HTR-8/SVneo (cell line): ENCODE measurements around the gene CHST13.

Experiments
- DNase-seq: peaks from one replicate; pipeline ENCODE4 v3.0.0; 2011; ENCODE audit warnings: low spot score, mixed read lengths; ENCODE audit not compliant: insufficient read length
- FAIRE-seq: peaks from 2 replicates; lab custom pipeline; 2011; peaks lifted over from hg19 to GRCh38; lab: Jason Lieb, UNC

CHST13 gene

DNA sequence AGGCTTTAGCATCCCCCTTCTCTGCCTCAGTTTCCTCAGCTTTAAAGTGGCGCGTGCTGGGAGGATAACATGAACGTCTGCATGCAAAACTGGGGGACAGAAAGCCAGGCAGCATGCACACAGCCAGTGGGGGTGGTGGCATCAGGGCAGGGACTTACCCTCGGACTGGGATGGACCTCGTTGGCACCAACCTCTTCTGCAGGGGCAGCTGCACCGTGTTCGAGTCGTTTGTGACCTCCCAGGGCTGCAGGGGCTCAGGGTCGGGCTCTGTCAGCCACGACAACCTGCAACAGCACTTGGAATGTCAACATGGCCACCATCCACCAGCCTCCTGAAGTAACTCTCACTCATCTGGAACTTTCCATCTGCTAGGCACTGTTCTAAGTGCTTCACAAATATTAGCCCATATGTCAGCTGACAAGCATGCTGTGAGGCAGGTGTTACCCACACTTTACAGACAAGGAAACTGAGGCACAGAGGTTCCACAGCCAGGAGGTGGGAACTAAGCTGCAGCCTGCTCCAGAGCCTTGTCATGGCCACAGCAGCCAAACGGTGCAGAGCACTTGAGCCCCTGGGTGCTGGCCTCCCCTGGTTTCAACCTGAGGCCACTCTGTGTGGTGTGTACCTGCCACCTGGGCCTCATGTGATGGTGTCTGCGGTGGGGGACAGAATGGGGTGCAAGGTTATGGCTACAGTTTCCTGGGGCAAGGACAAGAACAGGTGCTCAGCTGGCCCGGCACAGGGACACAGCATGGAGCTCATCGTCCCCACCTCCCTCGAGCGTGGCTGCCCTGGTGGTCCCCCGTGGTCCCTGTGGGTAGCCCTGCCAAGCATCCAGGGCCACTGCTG, 28.1 kb downstream of the CHST13 start:
- DNase-seq (no peak), FAIRE-seq (no peak)

DNA sequence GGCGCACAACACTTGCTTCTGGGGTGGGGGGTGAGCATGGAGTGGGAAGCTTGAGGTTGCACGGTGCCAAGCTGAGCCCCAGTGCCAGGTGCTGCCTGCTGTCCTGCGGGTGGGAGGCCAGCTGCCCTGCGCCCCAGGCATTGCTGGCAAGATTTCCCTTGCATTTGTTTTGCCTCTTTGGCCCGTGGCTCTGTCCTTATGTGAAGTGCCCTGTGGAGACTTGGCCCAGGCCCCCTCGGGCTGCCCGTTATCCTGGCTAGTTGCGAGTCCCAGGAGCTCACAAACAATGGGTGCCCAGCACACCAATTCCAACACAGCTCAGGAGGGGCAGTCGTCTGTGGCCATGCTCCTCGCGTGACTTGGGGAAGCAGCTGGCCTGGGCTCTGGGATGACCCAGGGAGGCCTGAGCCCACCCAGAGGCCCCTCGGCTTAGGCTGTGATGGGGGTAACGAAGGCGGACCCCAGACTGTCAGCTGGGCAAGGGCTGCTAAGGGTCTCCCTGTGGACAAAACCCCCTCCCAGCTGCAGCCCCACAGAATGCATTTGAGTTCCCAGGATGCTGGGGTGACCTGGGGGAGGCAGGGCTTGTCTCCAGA, 28.8 kb downstream of the CHST13 start:
- DNase-seq (no peak), FAIRE-seq (no peak)

GRCh38 chr3:126553284-126554084, 29.5 kb downstream of the CHST13 start:
- no peak for DNase-seq
- no peak for FAIRE-seq

DNA sequence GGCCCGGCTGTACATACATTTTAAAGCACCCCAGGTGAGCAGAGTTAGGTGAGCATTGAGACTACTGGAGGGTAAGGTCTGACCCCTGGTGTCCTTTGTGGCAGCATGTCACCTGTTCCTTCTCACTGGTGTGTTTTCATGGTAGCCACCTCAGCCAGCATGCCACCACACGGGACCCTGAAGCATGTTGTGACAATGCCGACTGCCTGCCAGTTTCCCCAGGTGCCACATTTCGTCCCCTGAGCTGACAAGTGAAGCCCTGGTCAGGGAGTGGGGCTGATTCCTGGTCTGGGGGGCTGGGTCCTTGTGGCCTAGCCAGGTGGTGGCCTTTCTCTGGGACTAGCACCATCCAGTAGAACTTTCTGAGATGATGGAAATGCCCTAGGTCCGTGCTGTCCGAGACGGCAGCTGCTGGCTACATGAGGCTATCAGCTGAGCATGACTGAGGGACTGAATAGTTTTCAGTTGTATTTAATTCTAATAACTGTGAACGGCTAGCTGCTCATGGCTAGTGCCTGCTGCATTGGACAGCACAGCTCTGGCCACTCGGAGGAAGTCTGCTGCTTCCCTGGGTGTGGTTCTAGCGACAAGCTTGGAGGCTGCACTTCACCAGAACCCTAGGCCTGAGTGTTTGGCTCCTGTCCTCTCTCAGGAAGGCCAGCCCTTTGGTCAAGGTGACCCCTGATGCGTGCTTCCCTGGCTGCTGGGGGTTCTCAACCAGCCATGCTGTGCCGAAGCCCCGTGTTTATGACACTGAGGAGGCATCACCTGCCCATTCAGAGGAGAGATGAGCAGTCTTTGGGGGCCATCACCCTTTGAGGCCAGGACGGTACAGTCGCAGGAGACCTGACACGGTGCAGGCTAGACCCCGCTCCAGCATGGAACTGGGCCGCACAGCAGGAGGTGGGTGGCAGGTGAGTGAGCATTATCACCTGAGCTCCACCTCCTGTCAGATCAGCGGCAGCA, 30.9 kb downstream of the CHST13 start:
- no peak for DNase-seq
- FAIRE-seq, result no peak

DNA sequence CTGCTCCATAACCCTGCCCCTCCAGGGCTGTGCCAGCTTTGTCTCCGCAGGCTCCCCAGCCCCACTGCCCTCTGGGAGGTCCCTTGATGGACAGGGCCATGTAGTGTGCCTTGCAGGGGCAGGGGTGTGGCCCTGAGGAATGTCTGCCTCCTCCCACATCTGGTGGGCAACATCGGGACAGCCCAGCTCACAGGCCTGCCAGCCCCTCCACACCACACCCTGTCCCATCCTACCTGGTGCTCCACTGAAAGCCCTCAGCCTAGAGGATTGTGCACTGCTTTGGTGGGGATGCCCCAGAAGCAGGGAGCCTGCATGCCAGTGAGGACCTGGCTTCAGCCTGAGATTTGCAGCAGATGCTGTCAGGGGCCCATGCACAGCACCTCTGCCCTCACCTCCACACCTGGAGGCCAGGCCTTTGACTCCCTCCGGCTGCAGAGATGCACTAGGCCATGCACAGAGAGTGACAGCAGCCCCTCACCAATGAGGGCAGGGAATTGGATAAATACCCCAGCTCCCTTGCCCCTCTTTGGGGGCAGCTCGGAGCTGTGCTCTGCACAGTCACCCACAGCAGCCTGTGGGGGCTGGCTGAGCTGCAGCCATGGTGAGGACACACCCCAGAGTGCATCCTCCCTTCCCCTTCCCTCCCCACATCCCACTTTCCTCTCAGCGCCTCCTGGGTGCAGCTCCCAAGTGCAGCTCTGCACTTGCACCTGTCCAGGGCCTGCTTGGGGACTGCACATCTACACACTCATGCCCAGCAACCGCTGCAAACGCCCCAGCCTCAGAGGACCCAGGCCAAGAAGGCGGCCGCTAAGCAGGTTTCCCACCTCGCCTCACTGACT, 32.1 kb downstream of the CHST13 start:
- FAIRE-seq, result no peak
- DNase-seq, result no peak

GRCh38 chr3:126556637-126557414, 32.9 kb downstream of the CHST13 start:
- DNase-seq (no peak), FAIRE-seq (peak; percentile 84)

GRCh38 chr3:126557415-126557745, 33.4 kb downstream of the CHST13 start:
- FAIRE-seq (no peak), DNase-seq (no peak)

- FAIRE-seq (no peak), DNase-seq (no peak)
Observed at GRCh38 chr3:126557761-126558160, 33.8 kb downstream of the CHST13 start.

- FAIRE-seq, result no peak
Observed at GRCh38 chr3:126558336-126559071, 34.5 kb downstream of the CHST13 start, which contains the start of gene C3orf22. Gene C3orf22, minus strand, starts transcription at chr3:126558932. Its CDS starts 5,542 bp downstream, at chr3:126553390.

DNA sequence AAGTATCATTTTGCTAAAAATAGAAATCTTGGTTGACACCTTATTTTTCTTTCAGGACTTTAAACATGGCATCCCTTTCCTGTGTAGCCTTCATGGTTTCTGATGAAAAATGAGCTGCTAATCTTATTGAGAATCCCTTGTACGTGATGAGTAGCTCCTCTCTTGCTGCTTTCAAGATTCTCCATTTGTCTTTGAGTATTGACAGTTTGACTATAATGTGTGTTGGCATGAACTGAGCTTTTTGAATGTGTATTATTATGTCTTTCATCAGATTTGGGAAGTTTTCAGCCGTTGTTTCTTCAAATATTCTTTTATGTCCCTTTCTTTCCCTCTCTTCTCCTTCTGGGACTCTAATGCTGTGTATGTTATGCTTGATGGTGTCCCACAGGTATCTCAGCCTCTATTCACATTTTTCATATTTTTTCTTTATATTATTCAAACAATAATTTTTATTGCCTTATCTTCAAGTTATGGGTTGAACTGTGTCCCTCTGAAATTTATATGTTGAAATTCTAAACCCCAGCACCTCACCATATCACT, 38.9 kb downstream of the CHST13 start:
- no peak for FAIRE-seq
- no peak for DNase-seq

More at GRCh38 chr3:126558336-126559071, 34.5 kb downstream of the CHST13 start, which contains the start of gene C3orf22:
- no peak for DNase-seq

- DNase-seq, result peak; percentile 23
- no peak for FAIRE-seq
Observed at GRCh38 chr3:126567696-126568438, 43.9 kb downstream of the CHST13 start.

GRCh38 chr3:126568776-126569342, 44.9 kb downstream of the CHST13 start:
- DNase-seq (no peak), FAIRE-seq (no peak)

- FAIRE-seq (no peak), DNase-seq (no peak)
Observed at GRCh38 chr3:126569390-126569975, 45.5 kb downstream of the CHST13 start.

DNA sequence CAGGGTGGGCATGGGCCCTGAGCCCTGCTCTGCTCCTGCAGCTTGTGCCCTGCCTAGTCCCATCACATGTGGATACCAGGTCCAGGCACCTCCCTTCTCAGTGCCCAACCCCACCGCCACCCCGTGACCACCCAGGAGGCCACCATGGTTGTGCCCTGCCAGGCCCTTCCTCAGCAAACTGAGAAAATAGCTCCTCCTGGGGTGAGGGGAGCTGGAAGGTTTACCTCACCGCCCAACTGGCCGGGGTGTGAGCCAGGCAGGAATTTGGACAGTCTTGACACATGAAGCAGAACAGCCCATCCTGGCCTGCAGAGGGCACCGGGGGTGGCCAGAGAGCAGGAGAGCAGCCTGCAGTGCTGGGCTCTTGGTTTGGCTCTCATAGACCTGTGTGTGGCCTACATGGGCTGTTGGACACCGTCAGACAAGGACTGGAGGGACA, 46.2 kb downstream of the CHST13 start:
- no peak for FAIRE-seq
- no peak for DNase-seq

- FAIRE-seq (no peak), DNase-seq (no peak)
Observed at GRCh38 chr3:126571078-126571477, 47.1 kb downstream of the CHST13 start.
